CD4-positive, alpha-beta T cell treated with Interleukin-6 at 100 ng/mL for 8 hours (primary cell): ENCODE results near the gene DPYD.
"Not testable (repeated sequence)": the region's sequence is repeated elsewhere in the genome, so short reads cannot be mapped to it uniquely, and the experiment has no call there.

Experiments
- DNase-seq: peaks from one replicate; pipeline ENCODE4 v3.0.0-alpha.2; 2020; ENCODE audit warnings: mixed read lengths, low spot score

The DPYD gene

GRCh38 chr1:97277891-97278654 lies 642.8 kb downstream of the DPYD start:
- no peak for DNase-seq

GRCh38 chr1:97271916-97272788 lies 648.7 kb downstream of the DPYD start:
- DNase-seq, result no peak

- no peak for DNase-seq
Observed at GRCh38 chr1:97270508-97271307, 650.1 kb downstream of the DPYD start.

GRCh38 chr1:97265630-97266029 lies 655.2 kb downstream of the DPYD start:
- no peak for DNase-seq

GRCh38 chr1:97262842-97263241 lies 658.0 kb downstream of the DPYD start:
- no peak for DNase-seq

- no peak for DNase-seq
Observed at GRCh38 chr1:97258597-97258996, 662.2 kb downstream of the DPYD start.

- no peak for DNase-seq
Observed at GRCh38 chr1:97254731-97255463, 665.9 kb downstream of the DPYD start.

- no peak for DNase-seq
Observed at GRCh38 chr1:97252925-97253324, 667.9 kb downstream of the DPYD start.

- no peak for DNase-seq
Observed at GRCh38 chr1:97252076-97252475, 668.8 kb downstream of the DPYD start.

GRCh38 chr1:97247196-97247595 lies 673.6 kb downstream of the DPYD start:
- DNase-seq, result no peak

GRCh38 chr1:97245682-97246081 lies 675.2 kb downstream of the DPYD start:
- DNase-seq, result no peak

- DNase-seq, result no peak
Observed at GRCh38 chr1:97245026-97245425, 675.8 kb downstream of the DPYD start.

GRCh38 chr1:97243973-97244560 lies 676.8 kb downstream of the DPYD start:
- DNase-seq, result no peak

- no peak for DNase-seq
Observed at GRCh38 chr1:97238816-97239215, 682.0 kb downstream of the DPYD start.

GRCh38 chr1:97231354-97231753 lies 689.5 kb downstream of the DPYD start:
- DNase-seq, result not testable (repeated sequence)

GRCh38 chr1:97212671-97213070 lies 708.2 kb downstream of the DPYD start:
- no peak for DNase-seq

GRCh38 chr1:97210307-97210706 lies 710.5 kb downstream of the DPYD start:
- DNase-seq, result no peak

- DNase-seq, result no peak
Observed at GRCh38 chr1:97209381-97209957, 711.4 kb downstream of the DPYD start.

GRCh38 chr1:97207868-97208267 lies 713.0 kb downstream of the DPYD start:
- DNase-seq, result no peak

- DNase-seq, result no peak
Observed at GRCh38 chr1:97204468-97204867, 716.4 kb downstream of the DPYD start.
